Sigmoid colon (tissue), 7 donors: ENCODE measurements around the gene GCM1. TPM values are rescaled to one million over a fixed set of nuclear protein-coding genes. Genes with fewer than 3 reads are reported as not detected.

ENCODE experiments used
- DNase-seq: peaks from one replicate; pipeline ENCODE4 v3.0.0-alpha.2; 2019
- H3K27ac ChIP-seq, 4 donors: fragments of 200-600 bp; sonication (generic); one replicate each; pipeline ENCODE4 v1.5.1; 2016 to 2019; ENCODE audit warnings: mild to moderate bottlenecking in 1 of 4
- H3K27me3 ChIP-seq, 3 donors: fragments of 200-600 bp; sonication (generic); one replicate each; pipeline ENCODE4 v1.5.1; 2019; ENCODE audit warnings: mild to moderate bottlenecking in 1 of 3
- H3K36me3 ChIP-seq, 4 donors: fragments of 200-600 bp; sonication (generic); one replicate each; pipeline ENCODE4 v1.5.1; 2016 to 2019
- H3K4me1 ChIP-seq, 4 donors: fragments of 200-600 bp; sonication (generic); one replicate each; pipeline ENCODE4 v1.5.1; 2017 to 2019
- H3K4me3 ChIP-seq, 4 donors: fragments of 200-600 bp; sonication (generic); one replicate each; pipeline ENCODE4 v1.5.1; 2017 to 2019; ENCODE audit warnings: mild to moderate bottlenecking in 2 of 4, moderate library complexity in 1 of 4
- H3K9me3 ChIP-seq, 4 donors: fragments of 200-600 bp in 3 of 4; sonication (generic) in 3 of 4; one replicate each; pipeline versions ENCODE4 v1.5.1 to v1.6.1; 2013 to 2019
- EP300 ChIP-seq, 4 donors: sonication (generic); formaldehyde crosslinking; IDR thresholded peaks; one replicate each; pipeline ENCODE4 v1.6.1; 2017; ENCODE audit warnings: antibody characterized with exemption in 4 of 4
- POLR2A ChIP-seq, 2 donors: fragments of 450-650 bp; IDR thresholded peaks; one replicate each; pipeline ENCODE4 v1.6.1; 2016; ENCODE audit warnings: antibody characterized with exemption in 2 of 2, mild to moderate bottlenecking in 2 of 2, moderate library complexity in 2 of 2
- POLR2AphosphoS5 ChIP-seq, 4 donors: sonication (generic); formaldehyde crosslinking; IDR thresholded peaks; one replicate each; pipeline ENCODE4 v1.6.1; 2017; ENCODE audit warnings: antibody characterized with exemption in 4 of 4
- WGBS, 2 donors: extraction: QIAGEN DNeasy Blood & Tissue Kit; methylation state at CpG; one replicate each; pipeline ENCODE4 v1.1.7; 2013; 5-methylcytosine and 5-hydroxymethylcytosine counted together
- intact Hi-C: fragments of 100-400 bp; cut with DNase I; formaldehyde crosslinking; loops from one replicate; pipeline ENCODE4 v1.15.1; 2023
- polyA plus RNA-seq, 3 donors: library from polyadenylated mRNA; stranded (reverse); fragments of 200-250 nt; gene quantifications; one replicate each; pipeline ENCODE4 v1.2.3, GENCODE V29; 2013
- total RNA-seq, 4 donors: library from RNA; depleted of rRNA; stranded (reverse); fragments of >200 nt; gene quantifications; one replicate each; pipeline ENCODE4 v1.1.0, GENCODE V29; 2016
- TF ChIP-seq, protein P1 (sequence below), 4 experiments: fragments of 450-650 bp in 3 of 4; fragments of 200-600 bp in 1 of 4; IDR thresholded peaks; one replicate each; pipeline ENCODE4 v1.5.1; 2016 to 2019; ENCODE audit warnings: antibody characterized with exemption in 4 of 4, mild to moderate bottlenecking in 3 of 4, moderate library complexity in 2 of 4
- donor health status: healthy with polysubstance abuse.
- donor health status: Bipolar disorder and iron deficiency.
- donor health status: healthy.

Gene GCM1, protein sequence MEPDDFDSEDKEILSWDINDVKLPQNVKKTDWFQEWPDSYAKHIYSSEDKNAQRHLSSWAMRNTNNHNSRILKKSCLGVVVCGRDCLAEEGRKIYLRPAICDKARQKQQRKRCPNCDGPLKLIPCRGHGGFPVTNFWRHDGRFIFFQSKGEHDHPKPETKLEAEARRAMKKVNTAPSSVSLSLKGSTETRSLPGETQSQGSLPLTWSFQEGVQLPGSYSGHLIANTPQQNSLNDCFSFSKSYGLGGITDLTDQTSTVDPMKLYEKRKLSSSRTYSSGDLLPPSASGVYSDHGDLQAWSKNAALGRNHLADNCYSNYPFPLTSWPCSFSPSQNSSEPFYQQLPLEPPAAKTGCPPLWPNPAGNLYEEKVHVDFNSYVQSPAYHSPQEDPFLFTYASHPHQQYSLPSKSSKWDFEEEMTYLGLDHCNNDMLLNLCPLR
- not detected for total RNA-seq
- polyA plus RNA-seq: under 1 TPM in 1 of 3 donors, not detected in 2; 0.09 TPM

DNA sequence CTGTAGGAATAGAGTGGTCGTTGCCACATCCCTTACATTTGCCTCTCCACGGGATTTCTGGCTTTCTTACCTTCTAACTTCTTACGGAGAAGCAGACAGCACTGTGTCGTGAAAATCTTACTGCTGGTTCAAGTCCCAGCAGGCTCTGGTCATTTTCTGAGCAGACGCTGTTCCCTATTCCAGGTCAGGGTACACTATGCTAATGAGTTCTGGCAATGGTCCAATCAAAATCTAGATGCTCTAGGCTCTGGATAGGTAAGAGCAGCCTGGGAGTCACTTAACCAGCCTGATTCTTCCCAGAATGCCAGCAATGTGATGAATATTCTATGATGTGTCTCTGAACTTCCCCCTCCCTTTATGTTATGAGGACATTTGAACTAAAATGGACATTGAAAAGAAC is at the start of gene GCM1:
Gene GCM1 (minus strand): TSS at position 158 of the 400 bp plus-strand sequence. CDS start 3,209 bp downstream, outside the sequence.
- H3K36me3 ChIP-seq: no peaks in the 10 kb centered on the region
- intact Hi-C loops: loop anchor here (10.0 kb wide), 1 partner anchor 154 kb away; the partner anchor contains the start of gene GSTA4
- TF ChIP-seq, protein P1, sequence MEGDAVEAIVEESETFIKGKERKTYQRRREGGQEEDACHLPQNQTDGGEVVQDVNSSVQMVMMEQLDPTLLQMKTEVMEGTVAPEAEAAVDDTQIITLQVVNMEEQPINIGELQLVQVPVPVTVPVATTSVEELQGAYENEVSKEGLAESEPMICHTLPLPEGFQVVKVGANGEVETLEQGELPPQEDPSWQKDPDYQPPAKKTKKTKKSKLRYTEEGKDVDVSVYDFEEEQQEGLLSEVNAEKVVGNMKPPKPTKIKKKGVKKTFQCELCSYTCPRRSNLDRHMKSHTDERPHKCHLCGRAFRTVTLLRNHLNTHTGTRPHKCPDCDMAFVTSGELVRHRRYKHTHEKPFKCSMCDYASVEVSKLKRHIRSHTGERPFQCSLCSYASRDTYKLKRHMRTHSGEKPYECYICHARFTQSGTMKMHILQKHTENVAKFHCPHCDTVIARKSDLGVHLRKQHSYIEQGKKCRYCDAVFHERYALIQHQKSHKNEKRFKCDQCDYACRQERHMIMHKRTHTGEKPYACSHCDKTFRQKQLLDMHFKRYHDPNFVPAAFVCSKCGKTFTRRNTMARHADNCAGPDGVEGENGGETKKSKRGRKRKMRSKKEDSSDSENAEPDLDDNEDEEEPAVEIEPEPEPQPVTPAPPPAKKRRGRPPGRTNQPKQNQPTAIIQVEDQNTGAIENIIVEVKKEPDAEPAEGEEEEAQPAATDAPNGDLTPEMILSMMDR (IDR thresholded peaks at IDR 0.05): no peak
- no peak for TF ChIP-seq EP300 (IDR thresholded peaks at IDR 0.05)
- TF ChIP-seq POLR2AphosphoS5 (IDR thresholded peaks at IDR 0.05): no peak
- no peak for TF ChIP-seq POLR2A (IDR thresholded peaks at IDR 0.05)
- no peaks in the 10 kb centered on the region for H3K27me3 ChIP-seq
- H3K27ac ChIP-seq: no peak within 1 kb of the TSS
- no peak for DNase-seq
- H3K9me3 ChIP-seq: no peaks in the 10 kb centered on the region
- H3K4me3 ChIP-seq: no peak within 1 kb of the TSS
- H3K4me1 ChIP-seq: peaks cover 0 to 21% (median 18%) of the 10 kb centered on the region in 4 donors
- 28 to 79% methylated on average over 5 of the region's 5 CpGs for WGBS, 2 donors

DNA sequence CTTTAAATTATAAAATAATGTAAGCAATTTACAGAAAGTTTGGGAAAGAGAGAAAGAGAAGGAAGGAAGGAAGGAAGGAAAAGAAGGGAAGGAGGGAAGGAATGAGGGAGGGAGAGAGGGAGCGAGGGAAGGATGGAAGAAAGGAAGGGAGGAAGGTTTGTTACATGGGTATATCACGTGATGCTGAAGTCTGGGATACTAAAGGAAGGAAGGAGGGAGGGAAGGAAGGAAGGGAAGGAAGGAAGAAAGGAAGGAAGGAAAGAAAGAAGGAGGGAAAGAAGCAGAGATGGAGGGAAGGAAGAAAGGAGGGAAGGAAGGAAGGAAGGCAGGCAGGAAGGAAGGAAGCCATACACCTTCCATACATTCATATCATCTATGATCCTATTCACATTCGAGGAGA is 48.9 kb upstream of the GCM1 start:
- no peak for DNase-seq
- no peaks in the 10 kb centered on the region for H3K9me3 ChIP-seq
- H3K4me3 ChIP-seq: no peak overlapping the region
- intact Hi-C loops: no loop called here
- WGBS, 2 donors: 91 to 94% methylated on average over 3 of the region's 3 CpGs
- no peaks in the 10 kb centered on the region for H3K4me1 ChIP-seq
- no peaks in the 10 kb centered on the region for H3K27me3 ChIP-seq
- no peaks in the 10 kb centered on the region for H3K36me3 ChIP-seq
- H3K27ac ChIP-seq: no peak overlapping the region
- TF ChIP-seq, protein P1 (IDR thresholded peaks at IDR 0.05): no peak
- no peak for TF ChIP-seq POLR2A (IDR thresholded peaks at IDR 0.05)
- TF ChIP-seq EP300 (IDR thresholded peaks at IDR 0.05): no peak
- no peak for TF ChIP-seq POLR2AphosphoS5 (IDR thresholded peaks at IDR 0.05)

DNA sequence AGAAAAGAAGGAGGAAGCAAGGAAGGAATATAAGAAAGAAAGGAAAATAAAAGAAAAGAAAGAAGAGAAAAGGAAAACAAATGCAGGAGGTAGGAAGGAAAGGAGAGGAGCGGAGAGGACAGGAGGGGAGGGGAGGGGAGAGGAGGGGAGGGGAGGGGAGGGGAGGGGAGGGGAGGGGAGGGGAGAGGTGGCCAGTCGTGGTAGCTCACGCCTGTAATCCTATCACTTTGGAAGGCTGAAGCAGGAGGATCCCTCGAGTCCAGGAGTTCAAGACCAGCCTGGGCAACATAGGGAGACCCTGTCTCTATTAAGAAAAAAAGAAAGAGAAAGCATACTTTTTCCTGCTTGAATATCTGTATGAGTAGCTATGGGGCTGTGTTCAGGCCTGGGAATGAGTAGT is 46.4 kb upstream of the GCM1 start:
- no peaks in the 10 kb centered on the region for H3K4me1 ChIP-seq
- intact Hi-C loops: no loop called here
- TF ChIP-seq, protein P1 (IDR thresholded peaks at IDR 0.05): no peak
- no peak for TF ChIP-seq POLR2A (IDR thresholded peaks at IDR 0.05)
- no peak for TF ChIP-seq EP300 (IDR thresholded peaks at IDR 0.05)
- no peak for TF ChIP-seq POLR2AphosphoS5 (IDR thresholded peaks at IDR 0.05)
- no peak overlapping the region for H3K4me3 ChIP-seq
- DNase-seq: no peak
- H3K9me3 ChIP-seq: no peaks in the 10 kb centered on the region
- H3K27ac ChIP-seq: no peak overlapping the region
- 72 to 78% methylated on average over 3 to 4 of the region's 4 CpGs for WGBS, 2 donors
- H3K36me3 ChIP-seq: no peaks in the 10 kb centered on the region
- H3K27me3 ChIP-seq: no peaks in the 10 kb centered on the region

DNA sequence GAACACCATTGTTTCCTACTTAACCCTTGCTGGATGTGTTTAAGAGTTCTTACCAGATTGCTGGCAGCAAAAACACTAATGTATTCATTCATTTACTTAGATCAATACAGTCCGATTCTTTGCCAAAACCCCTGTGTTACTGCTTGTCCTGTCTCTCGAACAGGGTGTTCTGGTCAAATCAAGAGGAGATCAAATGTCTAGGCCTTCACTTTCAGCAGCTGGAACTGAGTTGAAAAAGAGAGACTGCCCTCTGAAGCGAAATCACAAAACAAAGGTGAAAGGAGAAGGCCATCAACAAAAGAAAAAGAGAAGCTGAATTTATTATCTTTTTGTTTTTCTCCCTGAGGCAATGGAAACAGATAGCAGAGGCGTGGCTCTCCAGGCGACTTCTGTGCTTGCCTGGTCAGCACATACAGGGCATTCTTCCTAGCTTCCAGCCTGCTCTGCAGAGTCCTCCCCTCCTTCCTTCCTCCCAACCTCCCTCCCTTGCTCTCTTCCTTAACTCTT is 44.1 kb upstream of the GCM1 start:
- Histone ChIP-seq H3K27ac (no peak overlapping the region), H3K9me3 (no peaks in the 10 kb centered on the region), H3K27me3 (no peaks in the 10 kb centered on the region), H3K4me1 (no peaks in the 10 kb centered on the region), H3K36me3 (no peaks in the 10 kb centered on the region), H3K4me3 (no peak overlapping the region)
- intact Hi-C loops: no loop called here
- no peak for TF ChIP-seq EP300 (IDR thresholded peaks at IDR 0.05)
- TF ChIP-seq, protein P1 (IDR thresholded peaks at IDR 0.05): no peak
- no peak for TF ChIP-seq POLR2AphosphoS5 (IDR thresholded peaks at IDR 0.05)
- TF ChIP-seq POLR2A (IDR thresholded peaks at IDR 0.05): no peak
- DNase-seq: no peak
- WGBS, 2 donors: 27 to 61% methylated on average over 5 of the region's 5 CpGs
